Measurements from ENCODE around the gene CDR2.

DNA sequence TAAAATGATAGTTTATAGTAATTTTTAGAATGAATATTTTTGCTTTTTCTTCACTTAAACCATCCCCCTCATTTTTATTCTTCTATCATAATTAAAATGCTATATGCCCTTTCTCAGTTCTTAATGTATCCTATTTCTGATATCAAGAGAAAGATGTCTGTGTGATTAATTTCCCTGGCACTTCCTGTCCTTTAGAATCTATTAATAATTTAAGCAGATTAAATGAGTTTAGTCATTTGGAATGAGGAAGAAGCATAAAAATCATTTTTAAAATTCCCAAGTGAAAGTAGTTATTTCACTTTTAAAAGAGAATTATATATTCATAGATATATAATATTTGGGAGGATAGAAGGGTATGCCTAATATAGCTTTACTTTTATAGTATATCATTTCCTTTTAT lies 27.8 kb upstream of the CDR2 start:
- TF ChIP-seq, protein P1, sequence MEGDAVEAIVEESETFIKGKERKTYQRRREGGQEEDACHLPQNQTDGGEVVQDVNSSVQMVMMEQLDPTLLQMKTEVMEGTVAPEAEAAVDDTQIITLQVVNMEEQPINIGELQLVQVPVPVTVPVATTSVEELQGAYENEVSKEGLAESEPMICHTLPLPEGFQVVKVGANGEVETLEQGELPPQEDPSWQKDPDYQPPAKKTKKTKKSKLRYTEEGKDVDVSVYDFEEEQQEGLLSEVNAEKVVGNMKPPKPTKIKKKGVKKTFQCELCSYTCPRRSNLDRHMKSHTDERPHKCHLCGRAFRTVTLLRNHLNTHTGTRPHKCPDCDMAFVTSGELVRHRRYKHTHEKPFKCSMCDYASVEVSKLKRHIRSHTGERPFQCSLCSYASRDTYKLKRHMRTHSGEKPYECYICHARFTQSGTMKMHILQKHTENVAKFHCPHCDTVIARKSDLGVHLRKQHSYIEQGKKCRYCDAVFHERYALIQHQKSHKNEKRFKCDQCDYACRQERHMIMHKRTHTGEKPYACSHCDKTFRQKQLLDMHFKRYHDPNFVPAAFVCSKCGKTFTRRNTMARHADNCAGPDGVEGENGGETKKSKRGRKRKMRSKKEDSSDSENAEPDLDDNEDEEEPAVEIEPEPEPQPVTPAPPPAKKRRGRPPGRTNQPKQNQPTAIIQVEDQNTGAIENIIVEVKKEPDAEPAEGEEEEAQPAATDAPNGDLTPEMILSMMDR (IDR thresholded peaks at IDR 0.05) = no peak
- TF ChIP-seq POLR2A (IDR thresholded peaks at IDR 0.05) = no peak

All from esophagus squamous epithelium (tissue), 4 donors.